GM18861 (cell line): Measurements from ENCODE around the gene FKBP1A.

Experiments used
- ATAC-seq: cut with Tn5 transposase; IDR thresholded peaks from one replicate; pipeline ENCODE4 v1.9.1; 2021; ENCODE audit not compliant: unreplicated experiment

The FKBP1A gene

GRCh38 chr20:1335961-1336698, 56.7 kb downstream of the FKBP1A start:
- ATAC-seq, result no peak

GRCh38 chr20:1334761-1335160, 58.1 kb downstream of the FKBP1A start:
- ATAC-seq, result no peak

GRCh38 chr20:1334370-1334731, 58.5 kb downstream of the FKBP1A start:
- no peak for ATAC-seq

- no peak for ATAC-seq
These were observed 59.1 kb downstream of the FKBP1A start for GRCh38 chr20:1333462-1334369.

GRCh38 chr20:1332749-1333300, 60.0 kb downstream of the FKBP1A start:
- ATAC-seq, result no peak

- no peak for ATAC-seq
These were observed 60.9 kb downstream of the FKBP1A start for GRCh38 chr20:1331801-1332453.

GRCh38 chr20:1331101-1331500, 61.8 kb downstream of the FKBP1A start:
- ATAC-seq, result no peak

- ATAC-seq, result no peak
These were observed 62.6 kb downstream of the FKBP1A start for GRCh38 chr20:1330075-1330830.

GRCh38 chr20:1328680-1329330, 64.0 kb downstream of the FKBP1A start, which contains the start of gene SDCBP2:
Gene SDCBP2 (minus strand): TSS chr20:1329139. CDS start chr20:1320416, 8,723 bp downstream.
- no peak for ATAC-seq

GRCh38 chr20:1327827-1328679, 64.8 kb downstream of the FKBP1A start:
- ATAC-seq, result no peak

- ATAC-seq, result no peak
These were observed 65.6 kb downstream of the FKBP1A start for GRCh38 chr20:1327241-1327653.

- no peak for ATAC-seq
These were observed 66.6 kb downstream of the FKBP1A start for GRCh38 chr20:1326031-1326930.

- ATAC-seq, result peak; percentile 76
These were observed 67.5 kb downstream of the FKBP1A start for GRCh38 chr20:1325173-1326030.

GRCh38 chr20:1324598-1325172, 68.2 kb downstream of the FKBP1A start:
- ATAC-seq, result no peak

GRCh38 chr20:1323830-1324597, 68.8 kb downstream of the FKBP1A start:
- ATAC-seq, result no peak

- ATAC-seq, result no peak
These were observed 69.6 kb downstream of the FKBP1A start for GRCh38 chr20:1323256-1323655.
